Measurements from ENCODE around the gene SORL1. TPM values are rescaled to one million over a fixed set of nuclear protein-coding genes. Genes with fewer than 3 reads are reported as not detected.
A peak's percentile ranks its signal among the peaks of the same experiment; 100 is the strongest.

The SORL1 gene
- total RNA-seq, 1 experiment from 2014 or later = 68.3 TPM

DNA sequence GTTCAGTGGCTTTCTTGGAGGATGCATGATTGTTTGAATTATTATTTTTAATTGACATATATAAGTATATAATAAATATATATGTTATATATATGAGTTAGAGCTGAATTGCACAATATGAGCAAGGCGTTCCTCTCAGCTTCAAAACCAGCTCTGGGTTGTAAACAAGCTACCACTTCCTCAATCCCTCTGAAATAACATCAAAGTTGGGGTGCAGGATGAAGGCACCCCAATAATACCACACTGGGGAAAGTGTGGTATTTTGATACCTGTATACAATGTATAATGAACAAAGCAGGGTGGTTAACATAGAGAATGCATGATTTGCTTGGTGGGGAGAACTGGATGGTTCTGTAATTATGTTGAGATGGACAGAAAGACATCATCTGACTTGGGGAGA lies 1.7 kb upstream of the SORL1 start:
- peak overlapping the region in 1 of 2 experiments; percentile 5; a peak in 1 of 5 replicates for H3K4me3 Mint-ChIP-seq
- peaks cover 13% of the 10 kb centered on the region for H3K27me3 Mint-ChIP-seq (ENCODE audit: low read depth)
- H3K27ac Mint-ChIP-seq = no peak overlapping the region
- Histone ChIP-seq H3K9ac (ENCODE audit: extremely low read depth, insufficient read length, low read length) (no peak overlapping the region), H4K20me1 (ENCODE audit: control insufficient read depth, insufficient read depth, insufficient read length) (no peaks in the 10 kb centered on the region), H2AFZ (ENCODE audit: low read length) (no peak overlapping the region), H3K4ac (ENCODE audit: low read depth, low read length) (no peak overlapping the region), H2BK20ac (ENCODE audit: low read depth, low read length, poor library complexity, severe bottlenecking) (no peak overlapping the region), H3K27me3 (ENCODE audit: insufficient read depth, low read length) (no peaks in the 10 kb centered on the region), H3K14ac (ENCODE audit: insufficient read depth, low read length) (no peak overlapping the region), H2BK120ac (ENCODE audit: low read depth, low read length, poor library complexity, severe bottlenecking) (no peak overlapping the region), H2AK5ac (ENCODE audit: insufficient read length, low read length) (no peak overlapping the region), H4K91ac (ENCODE audit: insufficient read length, low read depth, low read length) (no peak overlapping the region), H4K5ac (ENCODE audit: insufficient read length, low read depth, low read length) (no peak overlapping the region), H2BK15ac (ENCODE audit: low read depth, low read length) (no peak overlapping the region), H3K56ac (ENCODE audit: insufficient read length, low read depth, low read length) (no peak overlapping the region), H3K4me2 (ENCODE audit: insufficient read depth, insufficient read length, low read length) (no peak overlapping the region), H3K4me1 (ENCODE audit: insufficient read depth, low read length) (peaks cover 8% of the 10 kb centered on the region; the same call in 1 of the 2 replicates), H3K23me2 (ENCODE audit: insufficient read length, low read depth, low read length, poor library complexity, severe bottlenecking) (peaks cover 12% of the 10 kb centered on the region), H3K18ac (ENCODE audit: insufficient read length, low read depth, low read length) (no peak overlapping the region), H4K8ac (replicated peaks; ENCODE audit: insufficient read length, low read depth, low read length) (no peak overlapping the region), H3T11ph (ENCODE audit: low read length) (no peak overlapping the region), H3K79me1 (ENCODE audit: insufficient read depth, low read depth, low read length, poor library complexity, severe bottlenecking) (no peaks in the 10 kb centered on the region), H3K23ac (ENCODE audit: insufficient read length, low read depth, low read length) (no peak overlapping the region), H2BK5ac (ENCODE audit: insufficient read length, low read length) (no peak overlapping the region), H3K9me3 (ENCODE audit: control insufficient read depth, low read depth, low read length) (no peaks in the 10 kb centered on the region), H3K27ac (ENCODE audit: insufficient read length, low read depth, low read length) (no peak overlapping the region), H3K79me2 (ENCODE audit: insufficient read depth, low read length) (peaks cover 15% of the 10 kb centered on the region; the same call in 1 of the 2 replicates), H2BK12ac (ENCODE audit: insufficient read length, low read depth, low read length) (no peak overlapping the region)
- no peak for DNase-seq
- peaks cover 0 to 2% (median 0%) of the 10 kb centered on the region in 3 experiments; a peak in 1 of 7 replicates for H3K36me3 Mint-ChIP-seq (ENCODE audit: insufficient read depth in 1 of 3, low read depth in 3 of 3)
- WGBS (ENCODE audit: extremely low coverage, insufficient read length, low lambda C conversion rate) = no CpG with 5 or more reads among the region's 1 CpG
- TF ChIP-seq, protein P1, sequence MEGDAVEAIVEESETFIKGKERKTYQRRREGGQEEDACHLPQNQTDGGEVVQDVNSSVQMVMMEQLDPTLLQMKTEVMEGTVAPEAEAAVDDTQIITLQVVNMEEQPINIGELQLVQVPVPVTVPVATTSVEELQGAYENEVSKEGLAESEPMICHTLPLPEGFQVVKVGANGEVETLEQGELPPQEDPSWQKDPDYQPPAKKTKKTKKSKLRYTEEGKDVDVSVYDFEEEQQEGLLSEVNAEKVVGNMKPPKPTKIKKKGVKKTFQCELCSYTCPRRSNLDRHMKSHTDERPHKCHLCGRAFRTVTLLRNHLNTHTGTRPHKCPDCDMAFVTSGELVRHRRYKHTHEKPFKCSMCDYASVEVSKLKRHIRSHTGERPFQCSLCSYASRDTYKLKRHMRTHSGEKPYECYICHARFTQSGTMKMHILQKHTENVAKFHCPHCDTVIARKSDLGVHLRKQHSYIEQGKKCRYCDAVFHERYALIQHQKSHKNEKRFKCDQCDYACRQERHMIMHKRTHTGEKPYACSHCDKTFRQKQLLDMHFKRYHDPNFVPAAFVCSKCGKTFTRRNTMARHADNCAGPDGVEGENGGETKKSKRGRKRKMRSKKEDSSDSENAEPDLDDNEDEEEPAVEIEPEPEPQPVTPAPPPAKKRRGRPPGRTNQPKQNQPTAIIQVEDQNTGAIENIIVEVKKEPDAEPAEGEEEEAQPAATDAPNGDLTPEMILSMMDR (conservative IDR thresholded peaks at IDR 0.05) = no peak
- H3K4me1 Mint-ChIP-seq = peaks cover 58 to 66% of the 10 kb centered on the region in 2 experiments
- no peaks in the 10 kb centered on the region for H3K9me3 Mint-ChIP-seq

All from H9 (cell line).